AG20443 (cell line): ENCODE data around the gene CR1.
"Not testable (repeated sequence)": the region's sequence is repeated elsewhere in the genome, so short reads cannot be mapped to it uniquely, and the experiment has no call there.

Experiments
- DNase-seq: peaks from one replicate; pipeline ENCODE4 v3.0.0; 2012; ENCODE audit warnings: low spot score, mixed read lengths

Gene CR1

DNA sequence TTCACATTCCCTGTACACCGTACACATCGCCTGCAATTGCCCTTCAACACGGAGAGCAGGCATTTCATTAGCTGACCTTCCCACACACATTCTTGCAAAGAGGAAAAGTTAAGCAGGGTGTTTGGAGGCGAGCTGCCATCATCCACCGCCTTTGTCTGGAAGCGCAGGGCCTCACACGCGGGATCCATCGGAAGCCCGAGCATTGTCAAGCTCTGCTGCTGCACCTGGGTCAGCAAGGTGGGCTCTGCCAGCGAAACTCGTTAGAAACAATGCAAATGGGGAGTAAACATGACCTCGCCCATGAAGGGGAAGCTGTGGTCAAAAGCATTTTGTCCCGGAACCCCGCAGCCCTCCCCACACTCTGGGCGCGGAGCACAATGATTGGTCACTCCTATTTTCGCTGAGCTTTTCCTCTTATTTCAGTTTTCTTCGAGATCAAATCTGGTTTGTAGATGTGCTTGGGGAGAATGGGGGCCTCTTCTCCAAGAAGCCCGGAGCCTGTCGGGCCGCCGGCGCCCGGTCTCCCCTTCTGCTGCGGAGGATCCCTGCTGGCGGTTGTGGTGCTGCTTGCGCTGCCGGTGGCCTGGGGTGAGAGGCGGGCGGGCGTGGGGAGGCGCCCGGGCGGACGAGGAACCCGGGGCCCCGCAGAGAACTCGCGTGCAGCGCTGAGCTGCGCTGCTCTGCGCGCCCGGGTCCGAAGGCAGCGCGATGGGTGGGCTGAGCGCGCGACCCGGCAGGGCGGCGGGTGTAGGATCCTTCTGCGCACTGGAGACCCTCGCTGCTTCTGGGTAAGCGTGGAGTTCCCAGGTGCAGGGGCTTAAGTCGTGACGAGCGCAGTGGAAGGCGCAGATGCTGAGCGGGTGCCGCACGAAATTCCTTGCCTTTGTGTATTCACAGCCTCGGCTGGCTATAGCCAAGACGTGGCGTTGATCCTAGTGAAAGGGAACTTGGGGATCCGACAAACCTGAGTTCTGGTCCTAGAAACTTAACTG, at the start of gene CR1:
TSS of gene CR1 (plus strand) at position 357 of the 992 bp plus-strand sequence. CDS start at position 468, 111 bp downstream.
- DNase-seq = peak; percentile 38

DNA sequence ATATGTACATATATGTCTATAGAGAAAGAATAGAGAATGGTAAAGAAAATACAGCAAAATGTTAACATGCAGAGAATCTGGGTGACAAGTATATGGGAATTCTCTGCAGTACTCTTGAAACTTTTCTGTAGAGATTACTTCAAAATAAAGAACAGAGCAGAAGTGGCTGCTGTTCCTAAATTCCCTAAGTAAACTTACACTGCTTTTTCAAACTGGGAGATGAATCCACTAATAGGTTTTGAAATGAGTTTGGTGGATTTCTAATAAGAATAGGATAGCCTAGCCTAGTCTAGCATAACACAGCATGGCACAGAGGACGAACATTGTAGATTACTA, 42.3 kb upstream of the CR1 start:
- DNase-seq = no peak

DNA sequence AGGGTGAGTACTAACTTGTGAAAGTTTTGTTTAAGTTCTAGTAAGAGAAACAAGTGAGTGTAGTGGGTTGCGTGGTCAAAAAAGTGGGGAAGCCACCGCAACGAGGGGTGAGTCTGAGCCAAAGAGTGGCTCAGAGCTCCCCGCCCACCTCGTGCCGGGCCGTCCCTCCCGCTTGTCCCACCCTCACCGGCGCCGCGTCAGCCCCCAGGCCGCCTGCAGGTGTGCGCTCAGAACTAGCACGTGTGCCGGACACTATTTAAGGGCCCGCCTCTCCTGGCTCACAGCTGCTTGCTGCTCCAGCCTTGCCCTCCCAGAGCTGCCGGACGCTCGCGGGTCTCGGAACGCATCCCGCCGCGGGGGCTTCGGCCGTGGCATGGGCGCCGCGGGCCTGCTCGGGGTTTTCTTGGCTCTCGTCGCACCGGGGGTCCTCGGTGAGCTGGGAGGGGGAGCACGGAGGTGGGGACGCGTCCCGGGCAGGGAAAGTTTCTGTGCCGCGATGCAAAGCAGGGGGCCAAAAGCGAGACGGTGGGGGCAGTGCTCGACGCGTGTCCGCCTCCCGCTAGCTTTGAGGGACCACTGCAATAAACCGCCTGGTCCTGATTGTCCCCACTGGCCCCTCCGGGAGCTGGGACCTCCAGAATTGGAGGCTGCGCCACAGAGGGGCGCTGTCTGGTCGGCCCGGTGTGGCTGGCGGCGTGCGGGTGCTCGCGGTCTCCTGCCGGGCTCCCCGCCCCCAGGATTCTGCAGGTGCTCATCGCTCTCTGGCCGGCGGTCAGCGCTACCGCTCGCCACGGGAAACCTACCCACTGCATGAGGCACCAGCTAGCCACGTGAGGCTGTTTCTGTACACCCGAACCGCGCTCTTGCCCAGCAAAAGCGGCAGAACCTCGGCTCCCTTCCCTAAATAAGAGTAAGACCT, 41.7 kb upstream of the CR1 start, which contains the start of gene CR2:
TSS of gene CR2 (plus strand) at position 283 of the 919 bp plus-strand sequence. CDS start at position 374, 91 bp downstream.
- peak; percentile 17 for DNase-seq

DNA sequence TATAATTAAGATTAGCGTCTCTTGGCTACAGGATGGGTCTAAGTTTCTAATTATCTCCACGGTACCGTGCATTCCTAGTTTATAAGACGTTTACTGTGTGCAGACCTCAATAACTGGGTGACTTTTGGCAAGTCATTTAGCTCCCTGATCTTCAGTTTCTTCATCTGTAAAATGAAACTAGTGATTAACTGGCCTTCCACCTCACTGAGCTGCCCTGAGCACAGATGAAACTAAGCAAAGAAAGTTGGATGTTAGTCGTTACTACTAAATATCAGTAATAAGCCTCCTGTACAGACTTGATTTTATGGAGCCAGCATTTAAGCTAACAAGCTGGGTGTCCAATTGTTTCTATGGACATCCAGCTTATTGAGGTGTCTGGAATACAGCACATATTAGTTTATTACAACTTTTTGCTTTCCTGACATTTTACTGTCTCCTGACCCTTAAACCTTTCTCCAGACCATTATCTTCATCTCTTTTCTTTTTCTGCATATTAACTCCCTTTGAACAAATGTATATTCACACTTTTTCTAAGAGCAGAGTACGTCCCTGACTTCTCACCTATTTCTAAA, 40.7 kb upstream of the CR1 start:
- DNase-seq = no peak

DNA sequence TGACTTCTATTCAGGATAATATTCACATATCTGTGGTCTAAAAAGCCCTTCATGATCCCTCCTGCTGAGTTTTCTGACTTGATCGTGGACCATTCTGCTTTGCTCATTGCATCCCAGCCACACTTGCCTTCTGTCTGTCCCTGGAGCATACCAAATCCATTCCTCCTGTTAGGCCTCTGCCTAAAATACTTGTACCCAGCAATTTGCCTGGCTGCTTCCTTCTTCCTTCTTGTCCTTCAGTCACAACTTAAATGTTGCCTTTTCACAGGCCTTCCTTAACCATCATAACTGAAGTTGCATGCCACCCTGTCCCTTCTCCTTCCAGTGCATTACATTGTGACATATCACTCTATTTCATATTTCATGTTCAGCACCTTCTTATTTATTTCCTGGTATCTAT, 37.5 kb upstream of the CR1 start:
- no peak for DNase-seq

DNA sequence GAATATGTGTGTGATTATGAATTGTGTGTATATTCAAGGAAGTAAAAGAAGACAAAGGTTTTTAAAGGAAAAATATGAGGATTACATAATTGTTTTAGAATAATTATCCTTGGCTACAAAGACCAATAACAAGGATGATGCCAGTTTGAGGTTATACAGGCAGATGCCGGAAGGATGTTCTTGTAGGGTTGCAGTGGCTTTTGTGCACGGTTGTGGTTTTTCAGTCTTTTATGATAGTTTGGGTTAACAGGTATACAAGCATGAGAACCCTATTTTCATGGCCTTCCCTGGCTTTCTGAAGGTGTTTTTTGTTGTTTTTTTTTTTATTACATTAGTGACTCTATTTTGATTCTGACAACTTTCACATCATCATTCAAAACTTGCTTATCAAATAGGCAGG, 36.9 kb upstream of the CR1 start:
- DNase-seq = no peak

DNA sequence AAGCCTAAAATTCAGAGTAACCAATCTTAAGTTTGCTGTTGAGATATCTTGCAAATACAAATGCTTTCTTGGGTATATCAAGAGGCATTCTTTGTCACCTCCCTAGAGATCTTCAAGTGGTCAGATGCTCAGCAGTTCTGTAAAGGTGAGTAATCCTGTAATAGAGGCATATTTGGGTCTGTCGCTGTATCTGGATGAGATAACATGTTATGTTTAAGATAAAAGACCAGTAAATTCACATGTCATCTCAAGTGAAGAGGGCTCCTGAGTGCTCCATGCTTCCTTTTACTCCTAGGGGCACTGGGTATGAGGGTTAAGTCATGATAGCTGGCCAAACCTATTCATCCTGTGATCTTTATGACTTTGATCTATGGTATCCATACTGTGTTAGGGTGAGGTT, 34.3 kb upstream of the CR1 start:
- DNase-seq = no peak

DNA sequence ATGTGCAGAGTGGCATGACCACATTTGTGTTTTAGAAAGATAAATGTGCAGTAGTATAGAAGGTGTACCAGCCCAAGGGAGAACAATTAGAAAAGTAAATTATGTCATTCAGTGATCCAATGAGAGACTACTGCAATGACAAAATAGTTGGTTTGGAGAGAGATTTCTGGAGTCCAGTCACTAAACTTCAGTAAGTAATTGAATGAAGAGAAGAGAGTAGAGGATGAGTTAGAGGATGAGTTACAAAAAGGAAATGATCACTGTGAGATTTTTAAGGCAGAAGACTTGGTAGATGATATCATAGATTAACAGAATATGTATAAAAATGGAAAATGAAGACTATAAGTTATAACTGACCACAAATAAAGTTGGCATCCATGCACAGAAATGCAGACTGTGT, 33.4 kb upstream of the CR1 start:
- DNase-seq = no peak

DNA sequence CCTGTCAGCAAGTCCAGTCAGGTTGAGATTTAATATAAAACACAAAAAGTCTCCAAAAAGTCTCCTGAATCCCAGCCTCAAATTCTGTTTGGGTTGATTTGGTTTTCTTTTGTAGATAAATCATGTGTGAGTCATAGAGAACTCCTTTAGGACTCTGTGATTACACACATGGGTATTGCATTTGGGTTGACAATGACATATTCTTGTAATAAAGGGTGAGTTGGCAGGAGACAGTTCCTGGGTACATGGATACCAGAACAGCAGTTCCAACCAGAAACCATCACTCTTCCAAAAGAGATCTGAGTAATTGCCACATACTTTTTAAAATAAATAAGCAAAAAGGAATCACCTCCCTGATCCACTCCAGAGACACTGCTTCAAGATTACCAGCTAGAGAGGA, 32.9 kb upstream of the CR1 start:
- DNase-seq = no peak

DNA sequence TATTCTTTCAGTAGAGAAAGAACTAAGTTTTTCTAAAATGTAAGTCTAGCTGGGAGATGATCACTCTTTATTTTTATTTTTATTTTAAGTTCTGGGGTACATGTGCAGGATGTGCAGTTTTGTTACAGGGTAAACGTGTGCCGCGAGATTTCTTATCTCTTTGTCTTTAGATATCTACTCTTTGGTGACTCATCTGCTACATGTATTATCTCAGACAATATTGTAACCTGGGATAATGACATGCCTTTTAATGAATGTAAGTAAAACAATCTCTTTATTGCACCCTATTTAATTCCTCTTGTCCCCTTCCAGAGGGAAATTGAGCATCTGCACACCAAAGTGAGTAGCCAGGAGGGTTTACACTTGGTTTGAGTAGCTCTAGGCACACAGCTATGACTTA, 32.4 kb upstream of the CR1 start:
- DNase-seq = no peak

DNA sequence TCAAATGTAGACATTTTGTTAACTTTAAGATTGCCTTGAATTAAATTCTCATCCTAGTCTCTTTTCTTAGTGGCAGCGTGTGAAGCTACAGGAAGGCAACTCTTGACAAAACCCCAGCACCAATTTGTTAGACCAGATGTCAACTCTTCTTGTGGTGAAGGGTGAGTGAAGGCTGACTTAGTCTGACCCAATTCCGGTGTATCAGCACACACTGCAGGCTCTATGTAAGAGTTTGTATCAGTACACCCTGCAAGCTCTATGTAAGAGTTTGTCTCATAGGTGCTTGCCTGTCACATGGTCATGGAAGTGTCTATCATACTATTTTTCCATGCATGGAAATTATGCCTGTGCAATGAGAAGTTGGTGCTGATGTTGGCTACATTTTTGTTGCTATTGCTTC, 25.0 kb upstream of the CR1 start:
- no peak for DNase-seq

DNA sequence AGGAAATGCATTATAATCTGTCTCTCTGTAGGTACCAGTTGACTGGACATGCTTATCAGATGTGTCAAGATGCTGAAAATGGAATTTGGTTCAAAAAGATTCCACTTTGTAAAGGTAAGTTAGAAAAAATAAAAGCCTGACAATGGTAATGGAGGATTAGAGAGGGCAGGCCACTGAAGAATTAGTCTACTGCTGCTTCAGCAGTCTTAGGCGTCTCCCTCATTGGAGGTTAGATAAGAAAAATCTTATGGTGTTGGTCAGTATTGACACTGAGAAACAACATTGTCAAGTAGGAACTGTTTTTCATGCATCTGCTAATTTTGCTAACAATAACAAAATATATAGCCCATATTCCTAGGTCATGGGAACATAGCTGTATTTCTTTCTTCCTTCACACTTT, 21.7 kb upstream of the CR1 start:
- DNase-seq = no peak

DNA sequence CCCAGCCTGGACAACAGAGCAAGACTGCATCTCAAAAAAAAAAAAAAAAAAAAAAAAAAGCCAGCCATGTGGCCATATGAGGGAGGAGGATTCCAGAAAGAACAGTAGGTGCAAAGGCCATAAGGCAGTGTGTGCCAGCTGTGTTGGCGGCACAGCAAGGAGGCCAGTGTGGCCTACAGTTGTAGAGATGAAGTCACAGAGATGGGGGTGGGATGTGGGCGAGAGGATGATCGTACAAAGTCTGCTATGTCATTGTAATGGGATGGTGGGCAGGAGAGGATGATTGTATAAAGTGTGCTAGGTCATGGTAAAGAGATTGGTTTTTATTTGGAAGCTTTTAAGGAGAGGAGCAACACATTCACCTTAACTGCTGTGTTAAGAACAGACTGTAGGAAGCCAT, 9.8 kb upstream of the CR1 start:
- DNase-seq = no peak

DNA sequence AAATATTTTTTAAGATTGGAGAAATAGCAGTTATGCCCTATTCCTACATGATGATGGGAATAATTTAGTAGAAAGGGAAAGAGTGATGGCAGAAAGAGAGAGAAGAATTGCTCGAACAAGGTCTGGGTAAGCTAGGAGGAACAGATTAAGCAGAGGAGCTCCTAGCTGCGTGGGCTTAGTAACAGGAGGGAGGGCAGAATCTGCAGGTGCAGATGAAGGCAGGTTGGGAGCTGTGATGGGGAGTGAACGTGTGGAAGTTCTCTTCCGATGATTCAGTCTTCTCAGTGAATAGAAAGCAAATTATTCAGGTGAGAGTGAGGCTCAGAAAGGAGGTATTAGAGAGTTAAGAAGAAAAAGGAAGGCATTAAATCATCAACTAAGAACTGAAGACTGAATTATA, 8.3 kb upstream of the CR1 start:
- DNase-seq = no peak

DNA sequence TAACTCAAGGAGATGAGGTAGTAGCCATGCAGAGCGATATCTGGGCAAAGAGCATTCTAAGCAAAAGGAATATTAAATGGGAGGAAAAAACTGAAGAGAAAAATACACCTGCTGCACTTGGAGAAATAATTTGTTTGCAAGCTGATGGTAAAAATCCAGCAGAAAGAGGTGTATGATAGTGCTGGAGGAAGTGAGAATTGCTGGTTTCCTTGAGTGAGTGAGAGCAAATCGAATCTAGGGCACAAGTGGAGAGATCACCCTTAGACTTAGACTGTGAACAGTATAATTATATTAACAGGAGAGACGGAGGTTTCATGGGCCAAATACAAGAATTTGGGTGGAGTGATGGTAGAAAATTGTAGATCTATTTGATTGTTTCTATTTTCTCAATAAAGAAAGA, 2.7 kb upstream of the CR1 start:
- DNase-seq = no peak

DNA sequence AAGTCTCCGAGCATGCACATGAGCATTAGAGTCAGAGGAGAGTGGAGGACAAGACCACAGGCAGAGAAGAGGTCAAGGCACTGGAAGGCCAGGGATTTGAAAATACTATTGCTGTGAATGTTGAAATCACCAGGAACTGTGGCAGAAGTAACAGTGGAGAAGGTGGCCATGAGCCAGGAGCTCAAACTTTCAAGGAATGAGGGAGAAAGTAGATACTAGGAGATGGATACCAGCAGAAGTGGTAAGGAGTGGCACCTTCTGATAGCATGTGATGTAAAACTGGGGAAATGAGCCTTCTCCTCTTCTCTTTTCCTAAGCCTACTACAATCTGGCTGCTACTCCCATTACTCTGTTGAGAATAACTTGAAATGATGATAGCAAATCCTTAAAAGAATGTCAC, 1.8 kb upstream of the CR1 start:
- DNase-seq = no peak

DNA sequence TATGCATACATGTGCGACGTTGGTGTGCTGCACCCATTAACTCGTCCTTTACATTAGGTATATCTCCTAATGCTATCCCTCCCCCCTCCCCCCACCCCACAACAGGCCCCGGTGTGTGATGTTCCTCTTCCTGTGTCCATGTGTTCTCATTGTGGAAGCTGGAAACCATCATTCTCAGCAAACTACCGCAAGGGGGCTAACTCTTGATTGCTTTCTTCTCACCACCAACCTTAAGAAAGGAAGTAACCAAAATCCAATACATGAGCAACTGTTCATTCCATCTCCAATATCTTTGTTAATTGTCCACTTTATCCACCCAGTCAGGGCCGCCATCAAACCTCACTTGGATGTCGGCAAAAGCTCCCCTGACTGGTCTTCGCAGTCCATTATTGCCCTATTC, 676 bp upstream of the CR1 start:
- DNase-seq = not testable (repeated sequence)

DNA sequence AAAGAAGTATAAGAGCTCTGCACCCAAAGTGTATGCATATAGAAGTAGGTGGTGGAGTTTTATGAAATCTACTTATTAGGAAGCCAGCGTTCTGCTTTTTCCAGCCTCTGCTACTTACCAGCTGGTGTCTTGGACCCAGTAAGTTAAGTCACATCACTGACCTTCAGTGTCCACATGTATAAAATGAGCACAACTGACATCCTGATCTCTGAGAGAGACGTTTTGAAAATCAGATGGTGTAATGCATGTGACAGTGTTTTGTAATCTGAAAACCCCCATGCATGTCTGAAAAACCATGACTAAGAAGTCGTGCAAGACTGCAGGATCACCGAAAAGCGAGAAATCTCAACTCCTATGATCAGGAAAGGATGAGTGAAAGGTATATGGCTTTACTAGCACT, 2.0 kb downstream of the CR1 start:
- DNase-seq = no peak

DNA sequence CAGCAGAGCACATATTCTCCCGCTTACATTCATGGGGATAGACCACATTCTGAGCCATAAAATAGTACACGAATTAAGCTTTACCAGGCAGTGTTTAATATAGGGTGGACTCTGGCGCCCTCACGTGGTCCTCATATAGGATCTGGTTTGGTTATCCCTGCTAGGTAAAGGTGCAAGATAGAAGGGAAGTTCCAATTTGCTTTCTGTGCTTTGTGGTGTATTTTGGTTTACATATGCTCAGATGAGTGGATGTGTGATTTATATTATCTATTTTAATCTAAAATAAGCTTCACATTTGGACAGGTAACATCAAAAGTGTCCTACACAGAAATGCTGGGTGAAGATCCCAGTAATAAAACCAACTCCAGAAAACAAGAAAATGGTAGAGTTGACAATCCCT, 3.6 kb downstream of the CR1 start:
- DNase-seq = peak; percentile 49

DNA sequence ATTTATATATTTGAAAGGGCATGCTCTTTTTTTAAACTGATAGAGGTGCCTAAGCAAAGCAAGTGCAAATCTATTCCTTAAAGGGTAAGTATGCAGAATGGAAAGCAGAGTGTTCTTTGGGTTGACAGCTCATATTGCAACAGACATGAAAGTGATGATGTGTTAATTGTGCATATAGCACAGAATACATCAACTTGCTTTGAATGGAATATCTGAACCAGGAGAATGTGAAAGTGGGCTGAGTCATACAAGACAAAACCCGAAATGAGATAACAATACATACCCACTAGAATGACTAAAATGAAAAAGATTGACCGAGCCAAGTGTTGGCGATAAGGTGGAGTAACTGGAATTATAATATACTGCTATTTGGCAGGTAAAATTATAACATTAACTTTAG, 4.3 kb downstream of the CR1 start:
- no peak for DNase-seq

DNA sequence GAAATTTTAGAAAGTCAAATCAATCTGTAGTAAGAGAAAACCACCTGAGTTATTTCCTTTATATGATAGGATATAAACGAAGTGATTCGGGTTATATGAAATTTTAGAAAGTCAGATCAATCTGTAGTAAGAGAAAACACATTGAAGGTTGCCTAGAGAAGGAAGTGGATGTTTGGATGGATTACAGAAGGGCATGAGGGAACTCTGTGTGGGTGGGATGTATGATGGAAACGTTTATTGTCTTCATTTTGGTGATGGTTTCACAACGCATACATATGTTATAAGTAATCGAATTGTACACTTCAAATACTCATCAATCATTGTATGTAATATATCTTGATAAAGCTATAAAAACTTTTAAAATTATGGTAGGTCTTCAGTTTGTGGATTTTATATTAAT, 5.1 kb downstream of the CR1 start:
- no peak for DNase-seq

DNA sequence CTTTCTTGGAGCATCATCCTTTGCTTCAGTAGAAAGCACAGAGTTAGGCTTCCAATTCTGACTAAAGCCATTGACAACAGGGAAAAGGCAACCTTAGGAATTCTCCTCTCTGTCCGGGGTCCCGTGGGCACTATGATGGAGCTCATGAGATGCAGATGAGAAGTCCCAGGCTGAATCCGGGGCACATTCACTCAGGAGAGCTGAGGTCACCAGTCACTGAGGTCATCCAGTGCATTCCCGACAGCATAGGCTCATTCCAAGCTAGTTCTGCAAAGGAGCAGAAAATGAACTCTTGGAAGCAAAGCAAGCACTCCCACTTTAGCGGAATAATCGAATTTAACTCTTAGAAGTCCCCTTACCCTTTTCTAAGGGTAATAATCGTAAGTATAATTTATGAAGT, 6.8 kb downstream of the CR1 start:
- DNase-seq = peak; percentile 18

DNA sequence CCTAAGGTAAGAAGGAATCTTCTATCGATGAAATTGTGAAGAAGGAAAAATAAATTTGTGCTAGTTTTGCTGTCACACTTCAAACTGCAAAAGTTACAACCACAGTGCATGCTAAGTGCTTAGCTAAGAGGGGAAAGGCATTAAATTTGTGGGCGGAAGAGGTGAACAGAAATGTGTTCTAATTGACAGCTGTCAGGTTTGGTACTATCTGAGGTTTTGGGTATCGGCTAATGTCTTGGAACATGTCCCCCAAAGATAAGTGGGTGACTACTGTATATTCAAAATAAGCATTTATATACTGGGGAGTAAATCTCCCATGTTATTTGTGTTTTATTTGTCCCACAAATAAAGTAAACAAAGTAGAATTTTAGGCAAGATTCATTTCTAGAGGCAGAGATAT, 8.0 kb downstream of the CR1 start:
- no peak for DNase-seq
